ENCODE data around the gene PSMD10. TPM values are rescaled to one million over a fixed set of nuclear protein-coding genes. Genes with fewer than 3 reads are reported as not detected.

Gene PSMD10, protein sequence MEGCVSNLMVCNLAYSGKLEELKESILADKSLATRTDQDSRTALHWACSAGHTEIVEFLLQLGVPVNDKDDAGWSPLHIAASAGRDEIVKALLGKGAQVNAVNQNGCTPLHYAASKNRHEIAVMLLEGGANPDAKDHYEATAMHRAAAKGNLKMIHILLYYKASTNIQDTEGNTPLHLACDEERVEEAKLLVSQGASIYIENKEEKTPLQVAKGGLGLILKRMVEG
- 113 and 156 TPM in 2 replicates for total RNA-seq (ENCODE audit: low replicate concordance)

DNA sequence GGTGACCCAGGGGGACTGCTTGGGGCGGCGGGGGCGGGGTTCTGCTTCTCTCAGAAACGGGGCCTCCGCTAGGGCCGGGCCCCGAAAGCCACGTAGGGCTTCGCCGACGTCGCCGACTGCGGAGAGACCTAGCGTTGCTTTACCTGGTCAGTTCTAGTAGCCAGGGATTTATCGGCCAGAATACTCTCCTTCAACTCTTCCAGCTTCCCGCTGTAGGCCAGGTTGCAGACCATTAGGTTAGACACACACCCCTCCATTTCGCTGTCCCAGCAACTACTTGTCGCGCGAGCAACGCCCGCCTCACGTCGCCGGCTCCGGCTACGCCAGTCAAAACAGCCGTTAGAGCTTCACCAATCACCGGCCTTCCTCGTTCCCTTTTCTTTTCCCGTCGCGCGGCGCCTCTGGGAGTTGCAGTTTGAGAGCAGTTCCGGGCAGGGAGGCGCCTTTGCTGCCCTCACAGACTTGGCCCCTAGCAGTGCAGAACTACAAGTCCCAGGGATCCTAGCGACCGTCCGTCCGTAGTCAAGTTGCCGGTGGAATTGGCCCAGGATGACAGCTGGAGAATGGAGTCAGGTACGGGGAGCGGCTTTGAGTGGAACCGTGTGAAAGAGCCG is at the start of gene PSMD10, which contains the start of gene ATG4A:
TSS of gene PSMD10 (minus strand) at position 279 of the 614 bp plus-strand sequence. CDS start at position 257, 22 bp downstream.
TSS of gene ATG4A (plus strand) at position 515 of the 614 bp plus-strand sequence. CDS start at position 564, 49 bp downstream.
- H3F3A ChIP-seq (ENCODE audit: low read depth): no peaks in the 10 kb centered on the region
- H3K4me2 ChIP-seq: peak within 1 kb of the TSS; percentile 81
- Mint-ChIP-seq H3K27me3 (ENCODE audit: insufficient read depth, low read depth) (no peaks in the 10 kb centered on the region), H3K27ac (no peak within 1 kb of the TSS), H3K9me3 (no peaks in the 10 kb centered on the region), H3K36me3 (peaks cover 5% of the 10 kb centered on the region), H3K4me1 (peaks cover 14% of the 10 kb centered on the region), H3K4me3 (no peak within 1 kb of the TSS)
- peak within 1 kb of the TSS; percentile 80 for H3K27ac ChIP-seq
- H3K9me3 ChIP-seq (ENCODE audit: low read depth): no peaks in the 10 kb centered on the region
- H2AFZ ChIP-seq (replicated peaks): peak within 1 kb of the TSS; percentile 85
- TF ChIP-seq, protein P1, sequence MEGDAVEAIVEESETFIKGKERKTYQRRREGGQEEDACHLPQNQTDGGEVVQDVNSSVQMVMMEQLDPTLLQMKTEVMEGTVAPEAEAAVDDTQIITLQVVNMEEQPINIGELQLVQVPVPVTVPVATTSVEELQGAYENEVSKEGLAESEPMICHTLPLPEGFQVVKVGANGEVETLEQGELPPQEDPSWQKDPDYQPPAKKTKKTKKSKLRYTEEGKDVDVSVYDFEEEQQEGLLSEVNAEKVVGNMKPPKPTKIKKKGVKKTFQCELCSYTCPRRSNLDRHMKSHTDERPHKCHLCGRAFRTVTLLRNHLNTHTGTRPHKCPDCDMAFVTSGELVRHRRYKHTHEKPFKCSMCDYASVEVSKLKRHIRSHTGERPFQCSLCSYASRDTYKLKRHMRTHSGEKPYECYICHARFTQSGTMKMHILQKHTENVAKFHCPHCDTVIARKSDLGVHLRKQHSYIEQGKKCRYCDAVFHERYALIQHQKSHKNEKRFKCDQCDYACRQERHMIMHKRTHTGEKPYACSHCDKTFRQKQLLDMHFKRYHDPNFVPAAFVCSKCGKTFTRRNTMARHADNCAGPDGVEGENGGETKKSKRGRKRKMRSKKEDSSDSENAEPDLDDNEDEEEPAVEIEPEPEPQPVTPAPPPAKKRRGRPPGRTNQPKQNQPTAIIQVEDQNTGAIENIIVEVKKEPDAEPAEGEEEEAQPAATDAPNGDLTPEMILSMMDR (IDR thresholded peaks at IDR 0.05): no peak
- TF ChIP-seq EZH2 (IDR thresholded peaks at IDR 0.05): no peak
- TF ChIP-seq EZH2phosphoT487 (IDR thresholded peaks at IDR 0.05): no peak
- peak; percentile 96 for DNase-seq (ENCODE audit: low spot score)
- no peaks in the 10 kb centered on the region for H3K36me3 ChIP-seq
- H3K27me3 ChIP-seq: no peaks in the 10 kb centered on the region
- peaks cover 6% of the 10 kb centered on the region for H3K4me1 ChIP-seq
- H3K9ac ChIP-seq: peak within 1 kb of the TSS; percentile 86
- H4K20me1 ChIP-seq (ENCODE audit: low read depth): peaks cover 4% of the 10 kb centered on the region
- H3K79me2 ChIP-seq (ENCODE audit: low read depth): peaks cover 23% of the 10 kb centered on the region
- H3K4me3 ChIP-seq: peak within 1 kb of the TSS; percentile 88

DNA sequence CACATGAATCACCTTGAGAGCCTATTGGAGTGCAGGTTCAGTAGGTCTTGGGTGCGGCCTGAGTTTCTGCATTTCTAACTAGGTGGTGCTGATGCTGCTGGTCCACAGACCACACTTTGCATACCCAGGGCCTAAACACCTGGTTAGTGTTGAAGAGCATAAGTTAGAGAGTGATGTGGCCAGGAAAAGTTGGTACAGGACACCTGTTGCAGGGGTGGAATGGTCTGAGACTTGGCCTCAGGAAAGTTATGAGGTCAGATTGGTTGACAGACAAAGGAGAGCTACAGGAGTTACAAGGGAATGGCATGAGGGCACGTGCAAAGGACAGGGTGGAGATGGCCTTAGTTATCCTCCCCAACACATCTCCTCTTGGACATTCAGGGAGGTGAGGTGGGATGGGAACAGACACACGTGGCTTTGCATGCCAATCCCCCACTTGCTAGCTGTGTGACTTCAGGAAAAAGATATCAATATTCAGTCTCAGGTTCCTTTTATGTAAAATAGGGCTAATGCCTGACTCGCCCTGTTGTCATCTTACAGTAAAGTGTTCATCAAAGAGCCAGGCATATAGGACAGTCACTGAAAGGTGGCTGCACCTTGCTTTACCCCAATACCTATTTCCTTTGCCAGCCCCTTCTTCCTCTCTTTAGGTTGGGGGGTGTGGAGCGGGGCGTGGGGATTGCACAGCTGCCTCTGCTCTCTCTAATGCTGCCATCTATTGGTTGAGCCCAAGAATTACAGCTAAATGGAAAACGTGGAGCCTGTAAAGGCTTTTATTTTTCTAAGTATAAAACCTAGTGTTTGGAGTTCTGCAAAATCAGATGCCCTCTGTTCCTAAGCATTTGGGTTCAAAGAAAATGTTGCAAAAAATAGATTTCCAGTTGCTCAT is 47.7 kb upstream of the PSMD10 start:
- H3K4me1 ChIP-seq: no peaks in the 10 kb centered on the region
- no peak overlapping the region for H3K4me3 ChIP-seq
- no peaks in the 10 kb centered on the region for H3F3A ChIP-seq (ENCODE audit: low read depth)
- no peaks in the 10 kb centered on the region for H4K20me1 ChIP-seq (ENCODE audit: low read depth)
- no peak overlapping the region for H3K4me3 Mint-ChIP-seq
- H3K27me3 ChIP-seq: no peaks in the 10 kb centered on the region
- no peaks in the 10 kb centered on the region for H3K79me2 ChIP-seq (ENCODE audit: low read depth)
- H3K4me2 ChIP-seq: no peak overlapping the region
- no peaks in the 10 kb centered on the region for H3K9me3 Mint-ChIP-seq
- peaks cover 23% of the 10 kb centered on the region for H3K36me3 Mint-ChIP-seq
- H3K27ac Mint-ChIP-seq: no peak overlapping the region
- H3K36me3 ChIP-seq: no peaks in the 10 kb centered on the region
- no peak overlapping the region for H2AFZ ChIP-seq (replicated peaks)
- no peak overlapping the region for H3K9ac ChIP-seq
- H3K27ac ChIP-seq: no peak overlapping the region
- DNase-seq (ENCODE audit: low spot score): no peak
- peaks cover 6% of the 10 kb centered on the region for H3K27me3 Mint-ChIP-seq (ENCODE audit: insufficient read depth, low read depth)
- no peaks in the 10 kb centered on the region for H3K9me3 ChIP-seq (ENCODE audit: low read depth)
- no peaks in the 10 kb centered on the region for H3K4me1 Mint-ChIP-seq
- TF ChIP-seq, protein P1 (IDR thresholded peaks at IDR 0.05): peak; percentile 50
- no peak for TF ChIP-seq EZH2 (IDR thresholded peaks at IDR 0.05)
- TF ChIP-seq EZH2phosphoT487 (IDR thresholded peaks at IDR 0.05): no peak

DNA sequence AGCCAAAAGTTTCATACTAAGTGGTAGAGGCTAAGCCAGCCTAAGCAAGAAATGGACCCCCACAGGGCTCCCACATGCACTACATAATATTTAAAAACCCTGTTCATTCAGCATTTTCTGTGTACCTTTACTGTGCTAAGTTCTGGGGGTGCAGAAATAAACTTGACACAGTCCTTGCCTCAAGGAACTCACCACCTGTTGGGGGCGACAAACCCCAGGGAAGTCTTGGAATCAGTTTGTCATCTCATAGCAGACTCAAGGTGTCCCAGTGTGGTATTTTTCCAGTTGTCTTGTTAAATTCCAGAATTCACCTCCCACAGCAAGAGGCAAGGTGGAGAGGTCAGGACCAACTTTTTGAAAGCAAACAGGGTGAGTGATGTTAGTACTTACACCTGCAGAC is 43.4 kb upstream of the PSMD10 start:
- peaks cover 9% of the 10 kb centered on the region for H3K27me3 Mint-ChIP-seq (ENCODE audit: insufficient read depth, low read depth)
- Histone ChIP-seq H2AFZ (replicated peaks) (no peak overlapping the region), H4K20me1 (ENCODE audit: low read depth) (no peaks in the 10 kb centered on the region), H3K9me3 (ENCODE audit: low read depth) (no peaks in the 10 kb centered on the region), H3K27ac (no peak overlapping the region), H3K36me3 (no peaks in the 10 kb centered on the region), H3K27me3 (no peaks in the 10 kb centered on the region), H3K9ac (no peak overlapping the region), H3K79me2 (ENCODE audit: low read depth) (no peaks in the 10 kb centered on the region), H3K4me1 (peaks cover 6% of the 10 kb centered on the region), H3F3A (ENCODE audit: low read depth) (no peaks in the 10 kb centered on the region), H3K4me2 (no peak overlapping the region), H3K4me3 (no peak overlapping the region)
- TF ChIP-seq EZH2 (IDR thresholded peaks at IDR 0.05) (no peak), EZH2phosphoT487 (IDR thresholded peaks at IDR 0.05) (no peak)
- TF ChIP-seq, protein P1 (IDR thresholded peaks at IDR 0.05): peak; percentile 19
- H3K36me3 Mint-ChIP-seq: peaks cover 28% of the 10 kb centered on the region
- H3K4me1 Mint-ChIP-seq: peaks cover 5% of the 10 kb centered on the region
- no peak overlapping the region for H3K4me3 Mint-ChIP-seq
- no peak for DNase-seq (ENCODE audit: low spot score)
- peaks cover 2% of the 10 kb centered on the region for H3K9me3 Mint-ChIP-seq
- H3K27ac Mint-ChIP-seq: no peak overlapping the region

Measured in neural progenitor cell (in vitro differentiated cells).